IgD-negative memory B cell (primary cell): Measurements from ENCODE around the gene EEF1AKMT4. TPM values are rescaled to one million over a fixed set of nuclear protein-coding genes. Genes with fewer than 3 reads are reported as not detected.
"Not testable (repeated sequence)": the region's sequence is repeated elsewhere in the genome, so short reads cannot be mapped to it uniquely, and the experiment has no call there.

Source experiments
- H3K27ac Mint-ChIP-seq, 3 donors: one replicate each; pipeline ENCODE4 v1.8.0; 2020 to 2022; ENCODE audit warnings: mild to moderate bottlenecking in 3 of 3, mixed read lengths in 3 of 3, moderate library complexity in 1 of 3
- H3K27me3 Mint-ChIP-seq: one replicate; pipeline ENCODE4 v1.8.0; 2021; ENCODE audit warnings: mixed read lengths
- H3K36me3 Mint-ChIP-seq: one replicate; pipeline ENCODE4 v1.8.0; 2020; ENCODE audit warnings: mild to moderate bottlenecking, mixed read lengths
- H3K4me1 Mint-ChIP-seq, 3 donors: one replicate each; pipeline ENCODE4 v1.8.0; 2020 to 2022; ENCODE audit warnings: mixed read lengths in 3 of 3, mild to moderate bottlenecking in 1 of 3
- H3K4me3 Mint-ChIP-seq, 4 donors: one replicate each; pipeline ENCODE4 v1.8.0; 2020 to 2022; ENCODE audit warnings: mild to moderate bottlenecking in 4 of 4, mixed read lengths in 4 of 4, moderate library complexity in 3 of 4
- H3K9me3 Mint-ChIP-seq, 3 donors: one replicate each; pipeline ENCODE4 v1.8.0; 2020 to 2021; ENCODE audit warnings: mixed read lengths in 3 of 3, mild to moderate bottlenecking in 1 of 3
- polyA plus RNA-seq: library from polyadenylated mRNA; unstranded; fragments of 300-500 nt; fragmentation: Illumina TruSeq; gene quantifications from one replicate; pipeline ENCODE4 v1.2.3, GENCODE V29; 2021

Gene EEF1AKMT4
- polyA plus RNA-seq, 1 donor from 2014 or later: 3.2 TPM

- Mint-ChIP-seq H3K4me3 (peak overlapping the region; percentile 68 to 94 (median 84)), H3K27me3 (peaks cover 29% of the 10 kb centered on the region), H3K36me3 (peaks cover 4% of the 10 kb centered on the region), H3K9me3 (no peaks in the 10 kb centered on the region), H3K27ac (no peak overlapping the region), H3K4me1 (peaks cover 8 to 13% (median 12%) of the 10 kb centered on the region in 3 donors)
Observed at GRCh38 chr3:184260724-184261269, 11.3 kb downstream of the EEF1AKMT4 start.

- Mint-ChIP-seq H3K27me3 (peaks cover 31% of the 10 kb centered on the region), H3K4me3 (peak within 1 kb of the TSS; percentile 79 to 94 (median 88)), H3K36me3 (peaks cover 4% of the 10 kb centered on the region), H3K27ac (peak within 1 kb of the TSS in 2 of 3 donors; percentile 84 to 86), H3K9me3 (no peaks in the 10 kb centered on the region), H3K4me1 (peaks cover 8 to 13% (median 12%) of the 10 kb centered on the region in 3 donors)
Observed at GRCh38 chr3:184261270-184261853, 11.9 kb downstream of the EEF1AKMT4 start, which contains the start of gene CAMK2N2. Gene CAMK2N2, minus strand, starts transcription at chr3:184261553. Its CDS starts 268 bp downstream, at chr3:184261285.

GRCh38 chr3:184261854-184262763, 12.6 kb downstream of the EEF1AKMT4 start:
- Mint-ChIP-seq H3K36me3 (peaks cover 4% of the 10 kb centered on the region), H3K9me3 (no peaks in the 10 kb centered on the region), H3K27ac (peak overlapping the region in 2 of 3 donors; percentile 84 to 86), H3K4me3 (peak overlapping the region; percentile 39 to 92 (median 88)), H3K4me1 (peaks cover 8 to 13% (median 12%) of the 10 kb centered on the region in 3 donors), H3K27me3 (peaks cover 31% of the 10 kb centered on the region)

GRCh38 chr3:184262764-184263179, 13.3 kb downstream of the EEF1AKMT4 start:
- H3K4me3 Mint-ChIP-seq: peak overlapping the region in 2 of 4 donors; percentile 34 to 55
- peaks cover 37% of the 10 kb centered on the region for H3K27me3 Mint-ChIP-seq
- H3K9me3 Mint-ChIP-seq: peaks cover 0 to 5% (median 0%) of the 10 kb centered on the region in 3 donors
- peaks cover 8 to 13% (median 12%) of the 10 kb centered on the region in 3 donors for H3K4me1 Mint-ChIP-seq
- H3K36me3 Mint-ChIP-seq: peaks cover 8% of the 10 kb centered on the region
- no peak overlapping the region for H3K27ac Mint-ChIP-seq

GRCh38 chr3:184267249-184267648, 17.8 kb downstream of the EEF1AKMT4 start:
- H3K9me3 Mint-ChIP-seq: not testable (repeated sequence)
- H3K27me3 Mint-ChIP-seq: peaks cover 35% of the 10 kb centered on the region

GRCh38 chr3:184272269-184272668, 22.8 kb downstream of the EEF1AKMT4 start:
- Mint-ChIP-seq H3K9me3 (peaks cover 0 to 3% (median 0%) of the 10 kb centered on the region in 3 donors), H3K27ac (no peak overlapping the region), H3K27me3 (peaks cover 41% of the 10 kb centered on the region), H3K36me3 (peaks cover 4% of the 10 kb centered on the region), H3K4me3 (peak overlapping the region in 1 of 4 donors; percentile 59), H3K4me1 (peaks cover 0 to 1% (median 0%) of the 10 kb centered on the region in 3 donors)

More at GRCh38 chr3:184267249-184267648, 17.8 kb downstream of the EEF1AKMT4 start:
- H3K27ac Mint-ChIP-seq, H3K4me3 Mint-ChIP-seq, H3K36me3 Mint-ChIP-seq, H3K4me1 Mint-ChIP-seq: not testable (repeated sequence)

GRCh38 chr3:184275381-184275701, 25.9 kb downstream of the EEF1AKMT4 start:
- H3K27me3 Mint-ChIP-seq: peaks cover 40% of the 10 kb centered on the region

GRCh38 chr3:184275961-184276910, 26.8 kb downstream of the EEF1AKMT4 start, which contains the start of gene ECE2:
Gene ECE2, plus strand, starts transcription at chr3:184276022. Its CDS starts 132 bp downstream, at chr3:184276154.
- peaks cover 0 to 1% (median 0%) of the 10 kb centered on the region in 3 donors for H3K4me1 Mint-ChIP-seq
- H3K27me3 Mint-ChIP-seq: peaks cover 37% of the 10 kb centered on the region
- no peaks in the 10 kb centered on the region for H3K36me3 Mint-ChIP-seq
- H3K9me3 Mint-ChIP-seq: no peaks in the 10 kb centered on the region
- H3K27ac Mint-ChIP-seq: no peak within 1 kb of the TSS
- H3K4me3 Mint-ChIP-seq: peak within 1 kb of the TSS in 1 of 4 donors; percentile 77

More at GRCh38 chr3:184275381-184275701, 25.9 kb downstream of the EEF1AKMT4 start:
- H3K4me3 Mint-ChIP-seq: peak overlapping the region in 1 of 4 donors; percentile 77
- no peaks in the 10 kb centered on the region for H3K36me3 Mint-ChIP-seq
- H3K27ac Mint-ChIP-seq: no peak overlapping the region
- H3K9me3 Mint-ChIP-seq: no peaks in the 10 kb centered on the region
- peaks cover 0 to 1% (median 0%) of the 10 kb centered on the region in 3 donors for H3K4me1 Mint-ChIP-seq

- no peaks in the 10 kb centered on the region for H3K9me3 Mint-ChIP-seq
- H3K27ac Mint-ChIP-seq: peak overlapping the region in 1 of 3 donors; percentile 59
- H3K36me3 Mint-ChIP-seq: peaks cover 2% of the 10 kb centered on the region
- H3K4me1 Mint-ChIP-seq: peaks cover 0 to 1% (median 0%) of the 10 kb centered on the region in 3 donors
- peaks cover 34% of the 10 kb centered on the region for H3K27me3 Mint-ChIP-seq
- H3K4me3 Mint-ChIP-seq: no peak overlapping the region
Observed at GRCh38 chr3:184277366-184277765, 27.9 kb downstream of the EEF1AKMT4 start.

GRCh38 chr3:184282941-184283340, 33.5 kb downstream of the EEF1AKMT4 start:
- peaks cover 0 to 3% (median 0%) of the 10 kb centered on the region in 3 donors for H3K9me3 Mint-ChIP-seq
- peaks cover 15% of the 10 kb centered on the region for H3K27me3 Mint-ChIP-seq
- no peak overlapping the region for H3K4me3 Mint-ChIP-seq
- peaks cover 0 to 1% (median 0%) of the 10 kb centered on the region in 3 donors for H3K4me1 Mint-ChIP-seq
- peaks cover 2% of the 10 kb centered on the region for H3K36me3 Mint-ChIP-seq
- H3K27ac Mint-ChIP-seq: no peak overlapping the region

GRCh38 chr3:184283681-184284080, 34.2 kb downstream of the EEF1AKMT4 start:
- H3K27me3 Mint-ChIP-seq: peaks cover 13% of the 10 kb centered on the region
- H3K36me3 Mint-ChIP-seq: peaks cover 2% of the 10 kb centered on the region
- H3K9me3 Mint-ChIP-seq: peaks cover 0 to 3% (median 0%) of the 10 kb centered on the region in 3 donors
- no peak overlapping the region for H3K27ac Mint-ChIP-seq
- H3K4me1 Mint-ChIP-seq: peaks cover 0 to 1% (median 0%) of the 10 kb centered on the region in 3 donors
- no peak overlapping the region for H3K4me3 Mint-ChIP-seq

- Mint-ChIP-seq H3K27me3 (peaks cover 17% of the 10 kb centered on the region), H3K4me1 (peaks cover 0 to 1% (median 0%) of the 10 kb centered on the region in 3 donors), H3K36me3 (peaks cover 2% of the 10 kb centered on the region)
Observed at GRCh38 chr3:184284696-184285095, 35.2 kb downstream of the EEF1AKMT4 start.

GRCh38 chr3:184289426-184289938, 40.0 kb downstream of the EEF1AKMT4 start:
- peaks cover 0 to 1% (median 0%) of the 10 kb centered on the region in 3 donors for H3K4me1 Mint-ChIP-seq
- peaks cover 14% of the 10 kb centered on the region for H3K27me3 Mint-ChIP-seq
- H3K36me3 Mint-ChIP-seq: no peaks in the 10 kb centered on the region
- H3K4me3 Mint-ChIP-seq: peak overlapping the region in 1 of 4 donors; percentile 8
- H3K9me3 Mint-ChIP-seq: no peaks in the 10 kb centered on the region
- no peak overlapping the region for H3K27ac Mint-ChIP-seq

More at GRCh38 chr3:184284696-184285095, 35.2 kb downstream of the EEF1AKMT4 start:
- Mint-ChIP-seq H3K4me3 (no peak overlapping the region), H3K27ac (no peak overlapping the region), H3K9me3 (peaks cover 0 to 3% (median 0%) of the 10 kb centered on the region in 3 donors)
